Peyer's patch (tissue), 4 donors: ENCODE measurements around the gene GSTM2.

ENCODE experiments used
- POLR2A ChIP-seq, 2 donors: fragments of 450-650 bp; IDR thresholded peaks; one replicate each; pipeline ENCODE4 v1.5.1; 2017; ENCODE audit warnings: antibody characterized with exemption in 2 of 2, mild to moderate bottlenecking in 2 of 2, moderate library complexity in 2 of 2
- TF ChIP-seq, protein P1 (sequence below), 6 experiments: fragments of 450-650 bp in 4 of 6; fragments of 200-600 bp in 2 of 6; sonication (generic) in 1 of 6; IDR thresholded peaks; one replicate each; pipeline ENCODE4 v1.5.1; 2017 to 2019; ENCODE audit warnings: antibody characterized with exemption in 6 of 6, mild to moderate bottlenecking in 3 of 6, moderate library complexity in 1 of 6

DNA sequence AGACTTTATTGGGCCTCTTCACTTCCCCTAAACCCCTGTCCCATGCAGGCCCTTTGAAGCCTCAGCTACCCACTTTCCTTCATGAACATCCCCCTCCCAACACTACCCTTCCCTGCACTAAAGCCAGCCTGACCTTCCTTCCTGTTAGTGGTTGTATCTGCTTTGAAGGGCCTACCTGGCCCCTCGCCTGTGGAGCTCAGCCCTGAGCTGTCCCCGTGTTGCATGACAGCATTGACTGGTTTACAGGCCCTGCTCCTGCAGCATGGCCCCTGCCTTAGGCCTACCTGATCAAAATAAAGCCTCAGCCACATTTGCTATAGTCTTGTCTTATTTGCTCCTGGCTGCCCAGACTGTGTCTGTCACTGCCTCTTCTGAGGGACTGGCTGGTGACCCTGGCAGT lies 6.5 kb upstream of the GSTM2 start:
- no peak for TF ChIP-seq POLR2A (IDR thresholded peaks at IDR 0.05)
- TF ChIP-seq, protein P1, sequence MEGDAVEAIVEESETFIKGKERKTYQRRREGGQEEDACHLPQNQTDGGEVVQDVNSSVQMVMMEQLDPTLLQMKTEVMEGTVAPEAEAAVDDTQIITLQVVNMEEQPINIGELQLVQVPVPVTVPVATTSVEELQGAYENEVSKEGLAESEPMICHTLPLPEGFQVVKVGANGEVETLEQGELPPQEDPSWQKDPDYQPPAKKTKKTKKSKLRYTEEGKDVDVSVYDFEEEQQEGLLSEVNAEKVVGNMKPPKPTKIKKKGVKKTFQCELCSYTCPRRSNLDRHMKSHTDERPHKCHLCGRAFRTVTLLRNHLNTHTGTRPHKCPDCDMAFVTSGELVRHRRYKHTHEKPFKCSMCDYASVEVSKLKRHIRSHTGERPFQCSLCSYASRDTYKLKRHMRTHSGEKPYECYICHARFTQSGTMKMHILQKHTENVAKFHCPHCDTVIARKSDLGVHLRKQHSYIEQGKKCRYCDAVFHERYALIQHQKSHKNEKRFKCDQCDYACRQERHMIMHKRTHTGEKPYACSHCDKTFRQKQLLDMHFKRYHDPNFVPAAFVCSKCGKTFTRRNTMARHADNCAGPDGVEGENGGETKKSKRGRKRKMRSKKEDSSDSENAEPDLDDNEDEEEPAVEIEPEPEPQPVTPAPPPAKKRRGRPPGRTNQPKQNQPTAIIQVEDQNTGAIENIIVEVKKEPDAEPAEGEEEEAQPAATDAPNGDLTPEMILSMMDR (IDR thresholded peaks at IDR 0.05), result no peak
